Thyroid gland (tissue), 4 donors: ENCODE measurements around the gene AHNAK2. TPM values are rescaled to one million over a fixed set of nuclear protein-coding genes. Genes with fewer than 3 reads are reported as not detected.
A peak's percentile ranks its signal among the peaks of the same experiment; 100 is the strongest.

Experiments used
- DNase-seq, 2 donors: peaks; one replicate each; pipeline ENCODE4 v3.0.0-alpha.2; 2019
- H3K27ac ChIP-seq, 3 donors: fragments of 200-600 bp; sonication (generic); 1 replicate in 2 of 3; 2 replicates in 1 of 3; pipeline ENCODE4 v1.5.1; 2016 to 2019; ENCODE audit warnings: mild to moderate bottlenecking in 1 of 3, moderate library complexity in 1 of 3
- H3K27me3 ChIP-seq: fragments of 200-600 bp; sonication (generic); one replicate; pipeline ENCODE4 v1.5.1; 2019
- H3K36me3 ChIP-seq, 2 donors: fragments of 200-600 bp; sonication (generic); one replicate each; pipeline ENCODE4 v1.5.1; 2016 to 2019
- H3K4me1 ChIP-seq, 2 donors: fragments of 200-600 bp; sonication (generic); one replicate each; pipeline ENCODE4 v1.5.1; 2017 to 2019
- H3K4me3 ChIP-seq, 3 donors: fragments of 200-600 bp; sonication (generic); replicated peaks in 1 of 3; 1 replicate in 2 of 3; 2 replicates in 1 of 3; pipeline ENCODE4 v1.5.1; 2016; ENCODE audit warnings: mild to moderate bottlenecking in 1 of 3
- H3K9me3 ChIP-seq: fragments of 200-600 bp; sonication (generic); one replicate; pipeline ENCODE4 v1.5.1; 2017
- CTCF ChIP-seq, 6 experiments: fragments of 200-600 bp in 3 of 6; fragments of 450-650 bp in 3 of 6; sonication (generic) in 3 of 6; IDR thresholded peaks; one replicate each; pipeline ENCODE4 v1.5.1; 2016 to 2019; ENCODE audit warnings: antibody characterized with exemption in 6 of 6, mild to moderate bottlenecking in 2 of 6, inconsistent platforms in 1 of 6, moderate library complexity in 1 of 6
- POLR2A ChIP-seq, 2 donors: fragments of 450-650 bp; IDR thresholded peaks; one replicate each; pipeline ENCODE4 v1.6.1; 2017; ENCODE audit warnings: antibody characterized with exemption in 2 of 2, mild to moderate bottlenecking in 2 of 2, moderate library complexity in 1 of 2
- WGBS, 2 donors: methylation state at CpG; one replicate each; pipeline ENCODE4 v1.1.5; 2017; 5-methylcytosine and 5-hydroxymethylcytosine counted together
- intact Hi-C: fragments of 100-400 bp; cut with DNase I; formaldehyde crosslinking; loops from one replicate; pipeline ENCODE4 v1.15.1; 2023
- total RNA-seq, 4 donors: library from RNA; depleted of rRNA; stranded (reverse); fragments of >200 nt; gene quantifications; one replicate each; pipeline ENCODE4 v1.2.3, GENCODE V29; 2016

Gene AHNAK2
- total RNA-seq, 4 donors from 2014 or later, result 3.7 to 12.5 (median 6.9) TPM

- no peak for TF ChIP-seq POLR2A (IDR thresholded peaks at IDR 0.05)
- TF ChIP-seq CTCF (IDR thresholded peaks at IDR 0.05), result no peak
- H3K9me3 ChIP-seq, result no peaks in the 10 kb centered on the region
- intact Hi-C loops, result loop anchor here (2.0 kb wide), 1 partner anchor 41 kb away; no protein-coding TSS in a partner anchor
- 66 to 75% methylated on average over 4 of the region's 4 CpGs for WGBS, 2 donors
- H3K27me3 ChIP-seq, result no peaks in the 10 kb centered on the region
- no peak overlapping the region for H3K27ac ChIP-seq
- peaks cover 22% of the 10 kb centered on the region in 2 donors for H3K4me1 ChIP-seq
- H3K4me3 ChIP-seq, result no peak overlapping the region
- no peak for DNase-seq
- no peaks in the 10 kb centered on the region for H3K36me3 ChIP-seq
Observed at GRCh38 chr14:105023791-105024480, 45.8 kb upstream of the AHNAK2 start.

GRCh38 chr14:105023144-105023543 is 45.0 kb upstream of the AHNAK2 start:
- intact Hi-C loops, result loop anchor here (2.0 kb wide), 1 partner anchor 40 kb away; no protein-coding TSS in a partner anchor
- H3K4me3 ChIP-seq, result no peak overlapping the region
- WGBS, 2 donors, result 82 to 89% methylated on average over 11 of the region's 11 CpGs
- no peaks in the 10 kb centered on the region for H3K27me3 ChIP-seq
- H3K9me3 ChIP-seq, result no peaks in the 10 kb centered on the region
- peaks cover 18 to 19% of the 10 kb centered on the region in 2 donors for H3K4me1 ChIP-seq
- H3K27ac ChIP-seq, result no peak overlapping the region
- TF ChIP-seq CTCF (IDR thresholded peaks at IDR 0.05), result no peak
- TF ChIP-seq POLR2A (IDR thresholded peaks at IDR 0.05), result no peak
- no peaks in the 10 kb centered on the region for H3K36me3 ChIP-seq
- no peak for DNase-seq

GRCh38 chr14:105022276-105022670 is 44.1 kb upstream of the AHNAK2 start:
- Histone ChIP-seq H3K9me3 (no peaks in the 10 kb centered on the region), H3K4me3 (no peak overlapping the region), H3K36me3 (no peaks in the 10 kb centered on the region), H3K4me1 (peaks cover 18 to 19% of the 10 kb centered on the region in 2 donors), H3K27me3 (no peaks in the 10 kb centered on the region), H3K27ac (no peak overlapping the region)
- intact Hi-C loops, result loop anchor here (2.0 kb wide), 1 partner anchor 39 kb away; no protein-coding TSS in a partner anchor
- DNase-seq, result no peak
- 67 to 68% methylated on average over 2 of the region's 2 CpGs for WGBS, 2 donors
- TF ChIP-seq POLR2A (IDR thresholded peaks at IDR 0.05), result no peak
- TF ChIP-seq CTCF (IDR thresholded peaks at IDR 0.05), result no peak

- no peak for TF ChIP-seq POLR2A (IDR thresholded peaks at IDR 0.05)
- no peak for TF ChIP-seq CTCF (IDR thresholded peaks at IDR 0.05)
- no peaks in the 10 kb centered on the region for H3K36me3 ChIP-seq
- peaks cover 18 to 19% of the 10 kb centered on the region in 2 donors for H3K4me1 ChIP-seq
- peak overlapping the region; percentile 56 to 86 (median 62) for H3K4me3 ChIP-seq
- intact Hi-C loops, result loop anchor here (2.0 kb wide), 1 partner anchor 39 kb away; no protein-coding TSS in a partner anchor
- WGBS, 2 donors, result 9 to 10% methylated on average over 15 to 20 of the region's 20 CpGs
- H3K27me3 ChIP-seq, result no peaks in the 10 kb centered on the region
- peak overlapping the region in 2 of 3 donors; percentile 62 to 76 for H3K27ac ChIP-seq
- H3K9me3 ChIP-seq, result no peaks in the 10 kb centered on the region
- peak; percentile 27 to 50 for DNase-seq
Observed at GRCh38 chr14:105021656-105022275, 43.6 kb upstream of the AHNAK2 start.
